Suprapubic skin (tissue), 4 donors: ENCODE data around the gene NCAPG2.

Source experiments
- EP300 ChIP-seq: sonication (generic); formaldehyde crosslinking; IDR thresholded peaks from one replicate; pipeline ENCODE4 v1.6.1; 2017; ENCODE audit warnings: antibody characterized with exemption
- POLR2A ChIP-seq, 2 donors: fragments of 450-650 bp; IDR thresholded peaks; one replicate each; pipeline ENCODE4 v1.6.1; 2017; ENCODE audit warnings: antibody characterized with exemption in 2 of 2, mild to moderate bottlenecking in 2 of 2, moderate library complexity in 2 of 2
- POLR2AphosphoS5 ChIP-seq, 3 donors: sonication (generic); formaldehyde crosslinking; IDR thresholded peaks; one replicate each; pipeline ENCODE4 v1.6.1; 2017; ENCODE audit warnings: antibody characterized with exemption in 3 of 3
- TF ChIP-seq, protein P1 (sequence below), 2 donors: fragments of 200-600 bp in 1 of 2; fragments of 450-650 bp in 1 of 2; sonication (generic) in 1 of 2; IDR thresholded peaks; one replicate each; pipeline ENCODE4 v1.5.1; 2016 to 2019; ENCODE audit warnings: antibody characterized with exemption in 2 of 2, mild to moderate bottlenecking in 1 of 2, moderate library complexity in 1 of 2

DNA sequence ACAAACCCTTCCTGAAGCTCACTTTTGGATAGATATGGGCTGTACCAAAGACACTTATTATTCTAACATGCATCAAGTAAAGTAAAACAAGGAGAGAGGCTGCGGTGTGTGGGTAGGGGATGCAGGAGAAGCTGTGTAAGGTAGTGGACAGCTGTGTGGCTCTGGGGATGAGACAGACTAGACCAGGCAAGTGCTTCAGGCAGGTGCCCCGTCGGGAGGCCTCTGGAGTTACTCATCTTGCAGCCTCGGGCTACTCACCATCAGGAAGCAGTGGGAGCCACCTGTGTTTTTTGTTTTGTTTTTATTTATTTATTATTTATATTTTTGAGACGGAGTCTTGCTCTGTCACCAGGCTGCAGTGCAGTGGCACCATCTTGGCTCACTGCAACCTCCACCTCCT, 49.3 kb upstream of the NCAPG2 start:
- TF ChIP-seq, protein P1, sequence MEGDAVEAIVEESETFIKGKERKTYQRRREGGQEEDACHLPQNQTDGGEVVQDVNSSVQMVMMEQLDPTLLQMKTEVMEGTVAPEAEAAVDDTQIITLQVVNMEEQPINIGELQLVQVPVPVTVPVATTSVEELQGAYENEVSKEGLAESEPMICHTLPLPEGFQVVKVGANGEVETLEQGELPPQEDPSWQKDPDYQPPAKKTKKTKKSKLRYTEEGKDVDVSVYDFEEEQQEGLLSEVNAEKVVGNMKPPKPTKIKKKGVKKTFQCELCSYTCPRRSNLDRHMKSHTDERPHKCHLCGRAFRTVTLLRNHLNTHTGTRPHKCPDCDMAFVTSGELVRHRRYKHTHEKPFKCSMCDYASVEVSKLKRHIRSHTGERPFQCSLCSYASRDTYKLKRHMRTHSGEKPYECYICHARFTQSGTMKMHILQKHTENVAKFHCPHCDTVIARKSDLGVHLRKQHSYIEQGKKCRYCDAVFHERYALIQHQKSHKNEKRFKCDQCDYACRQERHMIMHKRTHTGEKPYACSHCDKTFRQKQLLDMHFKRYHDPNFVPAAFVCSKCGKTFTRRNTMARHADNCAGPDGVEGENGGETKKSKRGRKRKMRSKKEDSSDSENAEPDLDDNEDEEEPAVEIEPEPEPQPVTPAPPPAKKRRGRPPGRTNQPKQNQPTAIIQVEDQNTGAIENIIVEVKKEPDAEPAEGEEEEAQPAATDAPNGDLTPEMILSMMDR (IDR thresholded peaks at IDR 0.05), result no peak
- no peak for TF ChIP-seq POLR2AphosphoS5 (IDR thresholded peaks at IDR 0.05)
- TF ChIP-seq POLR2A (IDR thresholded peaks at IDR 0.05), result no peak
- TF ChIP-seq EP300, result no peak
